ENCODE results near the gene SCN2B.

- TF ChIP-seq CTCF (IDR thresholded peaks at IDR 0.05; ENCODE audit: low read length) (no peak), EZH2 (optimal IDR thresholded peaks at IDR 0.05; ENCODE audit: low read depth, low read length) (no peak)
These were observed 9.8 kb downstream of the SCN2B start for GRCh38 chr11:118166641-118167040.
